Measurements from ENCODE around the gene ANKIB1.

GRCh38 chr7:92446869-92447344, 201.1 kb downstream of the ANKIB1 start:
- TF ChIP-seq YY1 (IDR thresholded peaks at IDR 0.05; ENCODE audit: insufficient read depth, insufficient read length) (no peak), ZNF274 (IDR thresholded peaks at IDR 0.05; ENCODE audit: low read depth, low read length) (no peak), SUZ12 (IDR thresholded peaks at IDR 0.05; ENCODE audit: extremely low read depth, insufficient read depth, insufficient read length) (no peak)

All from NT2/D1 (cell line).